ENCODE results near the gene PTCD3.
A peak's percentile ranks its signal among the peaks of the same experiment; 100 is the strongest.

Gene PTCD3

GRCh38 chr2:86147793-86148192 lies 41.8 kb downstream of the PTCD3 start:
- no peak for DNase-seq

- DNase-seq = no peak
These were observed 44.5 kb downstream of the PTCD3 start for GRCh38 chr2:86150502-86150901.

- DNase-seq = no peak
These were observed 51.0 kb downstream of the PTCD3 start for GRCh38 chr2:86157009-86157556.

GRCh38 chr2:86158286-86158685 lies 52.3 kb downstream of the PTCD3 start:
- no peak for DNase-seq

- DNase-seq = no peak
These were observed 54.3 kb downstream of the PTCD3 start for GRCh38 chr2:86160156-86160952.

- DNase-seq = no peak
These were observed 64.4 kb downstream of the PTCD3 start for GRCh38 chr2:86170449-86170848.

GRCh38 chr2:86171295-86171694 lies 65.3 kb downstream of the PTCD3 start:
- no peak for DNase-seq

GRCh38 chr2:86172610-86173009 lies 66.6 kb downstream of the PTCD3 start:
- DNase-seq = no peak

GRCh38 chr2:86174445-86174844 lies 68.4 kb downstream of the PTCD3 start:
- DNase-seq = no peak

GRCh38 chr2:86175828-86176227 lies 69.8 kb downstream of the PTCD3 start:
- DNase-seq = no peak

- DNase-seq = no peak
These were observed 70.6 kb downstream of the PTCD3 start for GRCh38 chr2:86176597-86176996.

GRCh38 chr2:86185517-86186212 lies 79.6 kb downstream of the PTCD3 start:
- DNase-seq = peak; percentile 58

- DNase-seq = peak; percentile 33
These were observed 80.4 kb downstream of the PTCD3 start for GRCh38 chr2:86186431-86186830.

GRCh38 chr2:86189782-86190416 lies 83.9 kb downstream of the PTCD3 start:
- no peak for DNase-seq

Data from activated CD4-positive, alpha-beta T cell treated with anti-CD3 and anti-CD28 coated beads, Interleukin-10, Interleukin-2, amounts not matched to agents 100 ng/mL and 50 ng/mL, durations not matched to agents 16 hours and 8 hours (primary cell).